Activated CD8-positive, alpha-beta memory T cell treated with anti-CD3 and anti-CD28 coated beads for 48 hours (primary cell): ENCODE results near the gene SH2D1A.
"Not testable (repeated sequence)": the region's sequence is repeated elsewhere in the genome, so short reads cannot be mapped to it uniquely, and the experiment has no call there.

ENCODE experiments used
- DNase-seq, 3 experiments: peaks; one replicate each; pipeline ENCODE4 v3.0.0-alpha.2; 2020; ENCODE audit warnings: low read depth in 2 of 3, low spot score in 2 of 3

SH2D1A gene

DNA sequence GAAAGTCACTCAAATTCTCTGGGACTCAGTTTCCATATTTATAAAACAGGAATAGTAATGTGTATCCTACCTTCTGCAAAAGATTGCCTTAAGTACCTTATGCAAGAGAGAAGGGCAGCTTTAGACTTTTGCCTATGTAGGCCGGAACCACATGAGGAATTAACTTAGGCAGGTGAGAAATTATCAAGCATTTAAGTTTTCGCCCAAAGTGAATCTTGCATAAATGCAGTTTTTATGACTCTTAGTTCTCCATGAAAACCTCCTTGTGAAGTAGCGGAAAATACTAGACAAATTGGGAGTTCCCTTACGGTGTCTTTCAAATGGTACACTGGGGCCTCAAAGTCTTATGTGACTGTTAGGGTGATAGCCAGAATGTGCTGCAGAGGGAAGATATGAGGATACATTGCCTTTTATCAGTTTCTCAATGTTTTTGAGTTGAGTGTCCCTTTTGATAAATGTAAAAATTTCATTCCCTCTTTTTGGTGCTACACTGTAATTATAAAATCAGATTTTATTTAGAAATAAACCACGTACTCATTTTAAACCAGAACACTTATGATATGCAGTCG lies 2.6 kb downstream of the SH2D1A start:
- DNase-seq = no peak

DNA sequence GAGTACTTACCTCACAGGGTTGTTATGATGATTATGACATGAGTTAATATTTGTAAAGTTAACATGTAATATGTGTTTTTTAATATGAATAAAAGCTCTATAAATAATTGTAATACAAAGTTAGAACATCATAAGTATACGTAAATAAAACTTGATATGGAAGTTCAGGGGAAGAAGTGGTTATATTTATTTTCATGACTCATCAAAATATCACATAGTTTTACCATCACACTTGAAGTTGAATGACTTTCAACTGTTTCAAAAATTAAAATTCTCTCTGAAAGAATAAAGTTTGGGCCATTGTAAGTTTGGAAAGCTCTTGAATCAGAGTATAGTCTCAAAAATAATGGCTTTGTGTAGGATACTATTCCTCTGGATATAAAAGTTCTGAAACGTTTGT lies 8.3 kb downstream of the SH2D1A start:
- no peak for DNase-seq

DNA sequence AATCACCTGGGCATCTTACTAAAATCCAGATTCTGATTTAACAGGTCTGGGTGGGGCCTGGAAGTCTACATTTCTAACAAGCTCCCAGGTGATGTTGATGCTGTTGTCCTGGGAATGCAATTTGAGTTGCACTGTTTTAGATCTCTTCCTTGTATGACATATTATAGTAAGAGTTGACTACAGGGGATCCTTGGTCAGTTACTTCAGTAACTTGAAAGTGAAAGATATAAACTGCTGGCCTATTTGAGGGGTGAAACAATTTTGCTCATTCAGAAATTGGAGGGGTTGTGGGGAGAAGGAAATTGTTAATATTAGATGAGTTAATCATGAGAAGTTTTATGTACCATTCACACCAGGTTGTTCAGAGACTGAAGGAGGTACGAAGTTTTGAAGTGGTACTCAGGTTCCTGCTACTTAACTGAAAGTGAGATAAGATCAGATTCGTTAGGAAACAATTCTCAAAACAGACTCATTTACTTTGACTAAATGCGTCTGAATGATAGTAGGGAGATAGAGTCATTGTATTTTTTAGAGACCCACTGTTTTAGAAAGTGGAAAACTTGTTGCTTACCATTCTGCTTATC lies 12.5 kb downstream of the SH2D1A start:
- DNase-seq = no peak

DNA sequence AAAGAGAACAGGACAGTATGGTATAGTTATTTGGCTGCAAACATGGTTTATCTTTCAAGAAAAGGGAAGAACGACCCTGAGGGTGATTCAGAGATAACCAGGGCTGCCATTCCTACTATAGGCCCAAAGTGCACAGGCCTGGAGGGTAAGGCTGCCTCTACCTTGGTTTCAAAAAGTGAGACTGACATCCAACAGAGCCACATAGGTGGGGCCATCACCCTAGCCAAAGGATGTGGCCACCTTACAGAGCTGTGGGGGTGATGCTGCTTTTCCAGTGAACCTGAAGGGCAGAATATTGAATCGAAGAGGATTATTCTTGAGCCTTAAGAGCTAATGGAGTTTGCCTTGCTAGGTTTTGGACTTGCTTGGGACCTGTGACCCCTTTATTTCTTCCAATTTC lies 15.7 kb downstream of the SH2D1A start:
- no peak for DNase-seq

DNA sequence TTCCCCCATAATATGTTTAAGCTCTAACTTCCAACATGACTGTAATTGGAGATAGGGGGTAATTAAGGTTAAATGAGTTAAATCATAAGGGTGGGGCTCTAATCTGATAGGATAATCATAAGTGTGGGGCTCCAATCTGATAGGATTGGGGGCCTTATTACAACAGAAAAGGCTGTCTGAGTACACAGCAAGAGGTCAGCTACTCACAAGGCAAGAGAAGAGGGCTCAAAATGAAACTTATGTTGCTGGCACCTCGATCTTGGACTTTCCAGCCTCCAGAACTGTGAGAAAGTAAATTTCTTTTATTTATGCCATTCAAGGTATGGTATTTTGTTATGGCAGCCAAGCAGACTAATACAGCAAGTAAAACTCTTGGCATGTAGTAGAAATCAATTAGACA lies 16.4 kb downstream of the SH2D1A start:
- no peak for DNase-seq

DNA sequence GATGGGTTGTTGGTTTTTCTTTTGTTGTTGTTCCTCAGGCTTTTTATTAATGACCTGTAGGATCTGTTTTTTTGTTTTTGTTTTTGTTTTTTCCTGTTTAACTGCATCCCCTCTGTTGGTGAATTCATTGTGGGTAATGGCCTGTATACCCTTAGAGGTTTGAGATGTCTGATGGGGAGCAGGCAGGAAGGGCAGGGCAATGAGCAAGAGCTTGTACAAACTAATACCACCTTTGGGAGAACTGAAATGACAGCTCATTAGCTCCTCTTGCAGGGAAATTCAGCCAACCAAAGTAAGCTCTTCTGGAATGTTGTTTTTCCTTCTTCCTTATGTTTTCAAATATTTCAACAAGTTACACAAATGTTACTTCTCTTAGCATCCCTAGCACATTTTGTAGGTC lies 23.4 kb downstream of the SH2D1A start:
- DNase-seq = no peak

DNA sequence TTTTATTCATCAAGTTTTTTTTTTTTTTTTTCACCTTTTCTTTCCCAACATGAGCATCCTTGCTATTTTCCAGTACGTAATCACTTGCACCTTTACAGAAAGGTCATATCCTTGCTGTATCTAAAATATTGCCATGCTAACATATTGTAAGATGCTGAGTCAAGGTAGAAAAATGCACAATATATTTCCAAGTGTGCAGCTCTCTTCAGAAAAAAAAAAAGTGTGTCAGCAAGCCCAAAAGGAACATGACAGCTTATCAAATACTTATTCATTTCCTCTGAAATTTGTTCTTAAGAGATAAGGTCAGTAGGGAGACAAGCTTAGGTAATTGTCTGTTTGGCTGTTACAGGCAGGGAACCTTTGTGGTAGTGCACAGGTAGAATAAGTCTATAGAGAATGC lies 27.0 kb downstream of the SH2D1A start:
- DNase-seq = no peak

DNA sequence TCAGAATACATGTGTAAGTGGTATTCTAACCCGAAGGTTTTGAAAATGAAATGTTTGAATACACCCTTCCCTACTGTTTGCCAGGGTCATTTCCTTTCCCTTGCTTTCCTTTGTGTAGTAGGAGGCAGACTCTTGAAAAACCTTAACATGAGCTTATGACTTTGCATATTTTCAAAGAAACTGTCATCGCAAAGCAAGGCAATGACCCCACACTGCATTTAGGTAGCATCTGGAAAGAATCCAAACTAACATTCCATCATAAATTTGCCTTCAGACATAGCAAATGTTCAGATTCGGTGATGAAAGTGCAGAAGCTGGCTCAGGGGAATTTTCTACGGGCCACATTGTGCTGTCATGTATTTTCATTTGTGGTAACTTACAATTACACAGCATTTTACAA lies 32.3 kb downstream of the SH2D1A start:
- no peak for DNase-seq

DNA sequence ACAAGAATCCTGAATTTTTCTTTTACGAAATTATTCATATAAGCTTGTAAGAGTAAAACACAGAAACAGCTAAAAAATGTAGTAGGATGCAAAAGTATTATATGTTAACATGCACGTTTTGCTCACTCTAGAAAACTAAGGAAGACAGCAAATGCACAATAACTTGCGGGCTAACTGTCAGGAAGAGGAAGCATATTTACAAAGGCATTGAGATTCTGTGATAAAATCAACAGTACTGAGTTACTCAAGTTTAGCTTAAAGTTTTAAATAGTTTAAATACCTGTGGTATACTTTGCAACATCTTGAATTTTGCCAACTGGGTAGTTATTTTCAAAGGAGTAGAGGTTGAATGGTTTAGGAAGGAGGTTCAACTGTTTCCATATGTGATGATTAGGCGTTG lies 37.0 kb downstream of the SH2D1A start:
- DNase-seq = no peak

DNA sequence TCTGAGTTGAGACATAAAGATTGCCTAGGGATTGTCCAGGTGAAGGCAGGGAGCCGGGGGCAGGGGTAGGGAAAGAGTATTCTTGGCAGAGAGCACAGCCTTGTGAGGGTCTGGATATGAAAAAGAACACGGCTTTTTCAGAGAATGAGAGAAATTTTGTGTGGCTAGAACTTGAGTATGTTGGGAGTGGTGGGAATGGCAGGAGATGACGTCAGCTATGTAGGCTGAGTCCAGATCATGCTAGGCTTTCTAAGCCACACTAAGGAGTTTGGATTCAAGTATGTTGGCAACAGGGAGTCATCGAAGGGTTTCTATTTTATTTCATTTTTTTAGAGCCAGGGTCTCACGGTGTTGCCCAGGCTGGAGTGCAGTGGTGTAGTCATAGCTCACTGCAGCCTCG lies 40.0 kb downstream of the SH2D1A start:
- DNase-seq = no peak

DNA sequence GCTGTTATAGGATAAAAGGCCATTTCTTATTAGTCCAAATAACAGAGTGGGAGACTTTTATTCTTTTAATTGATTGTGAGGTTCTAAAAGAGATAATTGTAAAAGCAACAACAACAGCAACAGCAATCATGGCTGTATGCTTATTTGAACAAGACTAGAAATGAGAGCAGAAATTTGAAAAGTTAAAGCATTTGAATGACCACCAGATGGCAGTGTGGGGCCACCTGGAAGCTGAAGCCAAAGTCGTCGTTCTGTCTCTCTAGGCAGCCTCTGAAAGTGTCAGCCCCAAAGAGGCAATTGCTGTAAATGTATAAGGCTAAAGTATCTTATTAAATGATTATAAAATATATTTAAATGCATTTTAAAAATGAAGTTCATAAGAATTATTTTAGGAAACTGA lies 42.2 kb downstream of the SH2D1A start:
- no peak for DNase-seq

DNA sequence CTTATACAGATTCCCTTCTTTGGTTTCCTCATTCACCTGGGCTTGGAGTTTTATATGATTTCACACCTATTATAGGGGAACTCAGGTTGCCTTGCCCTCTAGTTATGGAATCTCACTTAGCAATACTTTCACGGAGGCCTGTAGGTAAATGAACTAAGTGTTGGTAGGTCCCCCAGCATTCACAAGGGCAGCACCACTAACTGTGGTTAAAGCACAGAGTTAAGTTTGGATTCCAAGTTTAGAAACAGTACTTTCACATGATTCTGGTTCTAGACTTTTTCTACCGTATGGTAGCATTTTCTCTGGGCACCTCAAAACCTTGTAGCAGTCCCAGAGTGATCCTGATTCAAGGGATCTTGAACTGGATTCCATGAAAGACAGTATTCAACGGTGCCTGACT lies 46.4 kb downstream of the SH2D1A start:
- no peak for DNase-seq

DNA sequence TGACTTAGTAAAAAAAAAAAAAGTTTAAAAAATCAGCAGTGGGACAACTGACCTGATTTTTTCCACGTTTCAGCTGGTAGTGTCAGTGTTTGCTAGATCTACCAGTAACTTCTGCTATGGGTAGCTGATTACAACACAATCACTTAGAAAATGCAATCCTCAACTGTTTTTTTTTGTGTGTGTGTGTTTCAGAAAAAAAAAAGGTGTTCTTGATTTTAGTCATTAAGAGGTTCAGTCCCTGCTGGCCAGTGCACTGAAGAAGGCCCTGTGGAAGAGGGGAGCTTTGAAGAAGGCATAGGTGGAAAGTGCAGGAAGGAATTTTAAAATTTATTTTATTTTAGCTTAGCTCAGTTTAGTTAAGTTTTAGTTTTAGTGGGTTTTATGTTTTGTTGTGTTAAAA lies 46.9 kb downstream of the SH2D1A start:
- DNase-seq = no peak

DNA sequence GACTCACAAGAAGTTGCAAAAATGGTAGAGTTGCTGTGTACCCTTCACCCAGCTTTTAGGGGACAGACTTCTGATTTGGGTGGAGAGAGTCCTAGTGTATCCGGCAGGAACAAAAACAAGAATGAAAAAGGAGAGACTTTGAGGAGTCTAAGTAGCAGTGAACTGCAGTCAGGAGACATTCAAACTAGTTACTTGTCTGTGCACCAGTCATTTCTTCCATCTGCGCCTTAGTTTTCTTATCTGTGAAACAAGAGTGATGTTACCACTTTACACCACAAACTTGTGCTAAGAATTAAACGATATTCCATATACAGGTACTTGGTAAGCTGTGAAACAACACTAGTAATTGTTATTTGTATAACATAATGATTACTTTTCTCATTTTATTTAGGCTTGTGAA lies 47.3 kb downstream of the SH2D1A start:
- DNase-seq = no peak

DNA sequence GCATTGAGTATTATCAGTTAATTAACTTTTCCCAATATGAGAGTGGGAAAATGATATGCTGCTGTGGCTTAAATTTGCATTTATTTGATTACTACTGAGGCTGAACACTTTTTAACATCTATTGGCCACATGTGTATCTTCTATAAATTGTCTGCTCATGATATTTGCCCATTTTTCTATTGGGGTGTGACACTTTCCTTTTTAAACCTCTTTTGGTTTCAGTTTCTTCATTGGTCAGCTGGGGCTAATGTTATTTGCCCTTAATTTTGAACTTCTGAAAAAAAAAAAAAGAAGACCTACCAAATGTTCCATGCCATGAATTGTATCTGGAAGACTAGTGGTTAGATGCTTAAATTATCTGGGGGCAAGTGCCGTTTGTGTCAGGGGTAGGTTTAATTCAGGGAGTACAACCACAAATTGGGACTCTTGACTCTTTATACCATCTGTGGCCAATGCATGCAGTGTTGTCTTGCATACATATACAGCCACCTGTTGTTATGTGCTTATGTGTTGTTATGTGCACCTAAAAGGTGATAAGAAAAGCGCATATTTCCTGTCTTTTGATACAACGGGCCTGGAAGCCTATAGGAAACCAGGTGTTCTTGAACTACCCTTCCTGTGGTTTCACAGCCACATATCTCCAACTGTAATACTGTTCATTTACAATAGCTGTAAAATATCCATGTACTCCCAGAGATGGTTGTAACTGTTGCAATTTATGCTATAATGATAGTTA lies 49.0 kb downstream of the SH2D1A start:
- no peak for DNase-seq

DNA sequence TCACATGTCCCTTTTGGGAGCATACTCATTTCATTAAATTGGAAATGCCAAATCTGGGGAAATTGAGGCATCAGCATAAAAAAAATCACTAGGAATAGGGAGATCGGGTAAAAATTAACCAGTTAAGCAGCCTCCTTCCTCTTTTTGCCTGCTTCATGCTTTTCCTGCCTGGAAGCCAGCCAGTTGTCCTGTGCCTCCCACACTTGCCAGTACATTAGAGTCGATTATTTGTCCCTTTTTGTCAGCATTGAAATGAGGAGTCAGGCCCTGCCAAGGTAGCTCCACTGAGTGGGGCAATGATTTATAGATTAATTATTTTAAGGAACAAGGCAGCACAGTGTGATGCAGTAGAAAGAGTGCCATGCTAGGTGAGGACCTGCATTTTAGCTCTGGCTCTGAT lies 55.3 kb downstream of the SH2D1A start:
- no peak for DNase-seq

DNA sequence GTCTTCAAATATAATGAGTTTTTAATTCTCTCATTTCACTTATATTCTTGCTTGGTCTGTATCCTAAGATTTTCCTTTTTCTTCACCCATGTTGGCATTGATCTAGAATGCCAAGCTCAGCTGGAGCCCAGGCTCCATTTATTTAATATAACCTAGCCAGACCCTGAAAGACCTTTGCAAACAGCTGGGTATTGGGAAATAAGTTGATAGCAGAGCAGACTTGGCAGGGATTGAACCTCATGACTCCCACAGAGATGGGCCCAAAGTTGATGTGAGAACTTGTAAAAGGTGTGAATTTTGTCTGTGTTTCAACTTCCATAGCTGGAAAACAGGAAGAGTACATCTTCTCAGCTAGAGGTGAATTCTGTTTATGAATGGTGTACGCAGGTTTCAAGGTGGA lies 59.5 kb downstream of the SH2D1A start:
- no peak for DNase-seq

DNA sequence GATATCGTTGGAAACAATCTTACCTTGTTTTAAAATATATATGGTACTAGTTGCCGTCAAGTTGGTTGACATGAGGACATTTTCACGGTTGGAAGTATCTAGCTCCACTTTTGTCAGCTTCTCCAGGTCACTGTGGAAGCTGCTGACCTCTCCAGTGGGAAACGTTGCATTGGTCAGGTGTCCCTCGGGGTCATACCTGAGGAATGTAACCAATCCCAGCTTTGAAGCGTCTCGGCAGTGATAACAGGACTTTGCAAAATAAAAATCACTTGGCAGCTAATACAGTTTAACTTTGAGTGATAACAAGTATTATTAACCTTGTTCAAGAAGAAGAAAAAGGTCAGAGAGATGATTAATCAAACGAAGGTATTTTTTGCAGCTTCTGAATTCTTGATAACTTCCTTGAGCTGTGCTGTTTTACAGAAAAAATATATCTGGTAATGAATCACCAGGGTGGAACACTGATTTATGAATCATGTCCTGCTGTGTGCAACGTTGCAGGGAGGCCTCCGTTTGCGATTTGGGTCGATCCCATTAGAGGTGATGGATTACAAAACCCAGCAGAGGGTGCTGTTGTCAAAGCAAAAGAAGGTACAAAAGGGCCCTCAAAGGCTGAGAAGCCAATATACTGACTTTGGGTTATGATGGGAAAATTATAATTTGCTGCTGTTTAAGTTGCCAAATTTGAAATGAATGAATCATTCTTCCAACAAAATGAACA lies 60.1 kb downstream of the SH2D1A start:
- DNase-seq = peak in 2 of 3 experiments; percentile 24 to 25

DNA sequence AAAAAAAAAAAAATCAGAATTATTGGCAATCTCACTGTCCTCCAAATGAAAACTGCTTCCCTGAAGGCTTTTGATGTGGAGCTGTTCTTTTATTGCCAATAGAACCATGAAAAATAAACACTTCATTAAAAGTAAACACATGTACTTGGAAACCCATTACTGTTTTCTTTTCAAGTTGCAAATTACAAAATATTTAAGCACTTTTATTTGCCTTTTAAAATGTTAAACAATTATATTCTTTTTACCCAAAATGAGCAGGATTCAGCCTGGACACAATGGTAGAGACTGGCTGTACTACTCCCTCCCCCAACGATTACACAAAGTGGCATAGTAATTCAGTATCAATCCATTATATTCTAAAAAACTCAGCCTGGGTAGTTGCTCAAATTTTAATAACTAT lies 60.9 kb downstream of the SH2D1A start:
- no peak for DNase-seq

DNA sequence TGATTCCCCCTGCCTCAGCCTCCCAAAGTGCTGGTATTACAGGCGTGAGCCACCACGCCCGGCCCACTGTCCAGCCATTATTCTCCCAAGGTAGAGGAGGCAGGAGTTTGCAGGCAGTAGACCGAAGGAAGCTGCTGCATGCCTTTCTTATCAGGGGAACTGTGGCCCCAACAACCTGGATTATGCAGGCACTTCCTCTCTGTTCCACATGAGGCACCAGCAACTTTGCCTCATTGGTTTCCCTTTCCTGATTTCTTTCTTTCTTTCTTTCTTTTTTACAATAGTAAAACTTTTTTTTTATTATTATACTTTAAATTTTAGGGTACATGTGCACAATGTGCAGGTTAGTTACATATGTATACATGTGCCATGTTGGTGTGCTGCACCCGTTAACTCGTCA lies 62.0 kb downstream of the SH2D1A start:
- DNase-seq = not testable (repeated sequence)

DNA sequence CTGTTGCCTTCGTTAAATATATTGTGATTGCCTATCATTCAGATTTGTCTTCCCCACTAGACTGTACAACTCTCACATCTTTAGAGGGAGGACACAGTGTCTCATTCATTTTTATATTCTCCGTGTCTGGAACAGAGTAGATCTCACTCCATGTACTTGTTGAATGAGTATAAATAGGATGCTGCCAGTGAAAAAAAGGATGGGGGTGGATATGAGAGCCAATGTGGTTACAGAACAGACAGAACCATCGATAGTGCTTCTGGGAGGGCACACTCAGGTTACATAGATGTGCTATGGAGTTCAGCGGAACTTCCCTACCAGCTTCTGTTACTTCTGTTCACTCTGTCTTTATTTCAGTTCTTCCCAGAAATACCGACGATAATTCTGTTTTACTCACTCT lies 66.9 kb downstream of the SH2D1A start:
- DNase-seq = no peak

DNA sequence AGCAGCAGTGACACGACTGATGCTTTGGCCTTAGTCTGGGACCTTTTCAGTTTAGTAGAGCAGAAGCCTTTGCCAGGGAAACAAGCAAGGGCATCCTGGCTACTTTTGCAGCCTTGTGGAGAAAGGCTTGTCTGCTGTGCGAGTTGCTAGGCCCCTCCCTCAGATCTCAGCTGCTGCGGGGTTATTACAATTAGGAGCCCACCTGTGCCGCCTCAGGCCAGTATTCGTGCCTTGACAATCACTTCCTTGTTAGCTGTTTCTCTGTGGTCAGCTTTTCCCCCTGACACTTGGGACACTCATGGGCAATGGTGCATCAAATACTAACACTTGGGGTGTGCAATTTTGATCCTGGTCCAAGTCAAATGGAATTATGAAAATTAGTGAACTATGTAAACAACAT lies 67.9 kb downstream of the SH2D1A start:
- DNase-seq = no peak
